Measurements from ENCODE around the gene PRPF6. TPM values are rescaled to one million over a fixed set of nuclear protein-coding genes. Genes with fewer than 3 reads are reported as not detected.

PRPF6 gene
- total and polyA plus RNA-seq, 2 of the 13 experiments (the other 11 are each of a cell fraction or from before 2014, with no cell fraction given) = 63.7 to 101 TPM

- TF ChIP-seq HINFP (CRISPR knock-in tag; IDR thresholded peaks at IDR 0.05; ENCODE audit: low read depth) = peak; percentile 57; the same call in 1 of the 2 replicates
- TF ChIP-seq PAX8 (CRISPR knock-in tag; IDR thresholded peaks at IDR 0.05; ENCODE audit: borderline replicate concordance) = peak; percentile 91; the same call in 1 of the 2 replicates
- TF ChIP-seq SOX13 (IDR thresholded peaks at IDR 0.05) = no peak
- peak in 1 of 2 experiments; percentile 10; a peak in 2 of 4 replicates for TF ChIP-seq SOX13 (CRISPR knock-in tag; conservative IDR thresholded peaks at IDR 0.05 in 1 of 2, IDR thresholded peaks at IDR 0.05 in 1 of 2)
- peak; percentile 57 for TF ChIP-seq ZNF225 (CRISPR knock-in tag; IDR thresholded peaks at IDR 0.05)
- peak; percentile 91 for TF ChIP-seq MTA1 (CRISPR knock-in tag; IDR thresholded peaks at IDR 0.05; ENCODE audit: borderline replicate concordance)
- peak; percentile 55; the same call in 1 of the 2 replicates for TF ChIP-seq TFDP1 (CRISPR knock-in tag; IDR thresholded peaks at IDR 0.05; ENCODE audit: borderline replicate concordance)
- peak; percentile 79; the same call in 1 of the 2 replicates for TF ChIP-seq NFATC3 (CRISPR knock-in tag; IDR thresholded peaks at IDR 0.05)
- TF ChIP-seq, protein P1, sequence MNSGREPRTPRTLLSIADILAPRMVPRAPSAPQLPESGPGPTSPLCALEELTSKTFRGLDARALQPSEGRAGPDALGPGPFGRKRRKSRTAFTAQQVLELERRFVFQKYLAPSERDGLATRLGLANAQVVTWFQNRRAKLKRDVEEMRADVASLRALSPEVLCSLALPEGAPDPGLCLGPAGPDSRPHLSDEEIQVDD (CRISPR knock-in tag; IDR thresholded peaks at IDR 0.05; ENCODE audit: borderline replicate concordance) = peak; percentile 80; the same call in 1 of the 2 replicates
- TF ChIP-seq XBP1 (CRISPR knock-in tag; IDR thresholded peaks at IDR 0.05) = 0 out of 2 replicates have a peak, but pooled peaks have one; percentile 21
- peak; percentile 74; the same call in 1 of the 2 replicates for TF ChIP-seq NFIB (CRISPR knock-in tag; IDR thresholded peaks at IDR 0.05; ENCODE audit: borderline replicate concordance)
- peak; percentile 90 for TF ChIP-seq ZNF605 (CRISPR knock-in tag; IDR thresholded peaks at IDR 0.05)
- peak; percentile 63; the same call in 1 of the 2 replicates for TF ChIP-seq THAP11 (CRISPR knock-in tag; IDR thresholded peaks at IDR 0.05)
- peak; percentile 97 for TF ChIP-seq SMAD1 (CRISPR knock-in tag; IDR thresholded peaks at IDR 0.05; ENCODE audit: borderline replicate concordance, low read depth)
- TF ChIP-seq GATA4 (IDR thresholded peaks at IDR 0.05; ENCODE audit: borderline replicate concordance, low read depth) = 0 out of 2 replicates have a peak, but pooled peaks have one; percentile 21
- TF ChIP-seq ZNF251 (CRISPR knock-in tag; IDR thresholded peaks at IDR 0.05) = peak; percentile 92; the same call in 1 of the 2 replicates
- TF ChIP-seq ZNF570 (CRISPR knock-in tag; IDR thresholded peaks at IDR 0.05; ENCODE audit: borderline replicate concordance) = no peak
- TF ChIP-seq ZKSCAN5 (CRISPR knock-in tag; IDR thresholded peaks at IDR 0.05) = peak; percentile 59; the same call in 1 of the 2 replicates
- no peak for TF ChIP-seq HNRNPK (IDR thresholded peaks at IDR 0.05; ENCODE audit: low read depth, low read length, poor library complexity, severe bottlenecking)
- TF ChIP-seq ZNF333 (CRISPR knock-in tag; IDR thresholded peaks at IDR 0.05; ENCODE audit: borderline replicate concordance) = 0 out of 2 replicates have a peak, but pooled peaks have one; percentile 45
- 0 out of 2 replicates have a peak, but pooled peaks have one; percentile 16 for TF ChIP-seq ZNF484 (CRISPR knock-in tag; IDR thresholded peaks at IDR 0.05; ENCODE audit: borderline replicate concordance, low read depth)
- 0 out of 2 replicates have a peak, but pooled peaks have one; percentile 86 for TF ChIP-seq ZNF510 (CRISPR knock-in tag; IDR thresholded peaks at IDR 0.05; ENCODE audit: low read depth)
- TF ChIP-seq MTERF4 (CRISPR knock-in tag; IDR thresholded peaks at IDR 0.05) = peak; percentile 20; the same call in 1 of the 2 replicates
- TF ChIP-seq TEAD2 (CRISPR knock-in tag; IDR thresholded peaks at IDR 0.05) = peak; percentile 65; the same call in 1 of the 2 replicates
These were observed 84.4 kb downstream of the PRPF6 start (continued) for GRCh38 chr20:64065062-64065973.

Data from HepG2 (cell line).